Liver (tissue), 9 donors: ENCODE data around the gene MAML3. TPM values are rescaled to one million over a fixed set of nuclear protein-coding genes. Genes with fewer than 3 reads are reported as not detected.

ENCODE experiments used
- DNase-seq: peaks from one replicate; pipeline ENCODE4 v3.0.0-alpha.2; 2017; ENCODE audit warnings: low spot score
- H3K27ac ChIP-seq, 2 donors: one replicate each; pipeline ENCODE4 v1.7.0; 2013; ENCODE audit warnings: inconsistent platforms in 2 of 2, low read length in 2 of 2, control low read depth in 1 of 2, low read depth in 1 of 2, mild to moderate bottlenecking in 1 of 2
- H3K27me3 ChIP-seq, 4 donors: one replicate each; pipeline versions ENCODE4 v1.6.1 to v1.7.0; 2013; ENCODE audit warnings: low read length in 3 of 4, inconsistent platforms in 1 of 4, mild to moderate bottlenecking in 1 of 4, moderate library complexity in 1 of 4; ENCODE audit not compliant: control insufficient read depth in 4 of 4, insufficient read depth in 4 of 4
- H3K36me3 ChIP-seq, 4 donors: one replicate each; pipeline versions ENCODE4 v1.6.1 to v1.7.0; 2013; ENCODE audit warnings: low read length in 3 of 4, mild to moderate bottlenecking in 3 of 4, low read depth in 1 of 4, moderate library complexity in 1 of 4; ENCODE audit not compliant: control insufficient read depth in 4 of 4, insufficient read depth in 3 of 4
- H3K4me1 ChIP-seq, 4 donors: one replicate each; pipeline versions ENCODE4 v1.6.1 to v1.7.0; 2013; ENCODE audit warnings: low read length in 3 of 4, mild to moderate bottlenecking in 3 of 4, moderate library complexity in 1 of 4; ENCODE audit not compliant: control insufficient read depth in 4 of 4, insufficient read depth in 4 of 4
- H3K4me3 ChIP-seq, 3 donors: one replicate each; pipeline versions ENCODE4 v1.6.1 to v1.7.0; 2013; ENCODE audit warnings: low read length in 3 of 3, control low read depth in 1 of 3, low read depth in 1 of 3, mild to moderate bottlenecking in 1 of 3
- H3K9ac ChIP-seq, 2 donors: one replicate each; pipeline ENCODE4 v1.7.0; 2013; ENCODE audit warnings: low read length in 2 of 2, mild to moderate bottlenecking in 2 of 2, moderate library complexity in 2 of 2, control low read depth in 1 of 2, low read depth in 1 of 2
- H3K9me3 ChIP-seq, 4 donors: one replicate each; pipeline versions ENCODE4 v1.6.1 to v1.7.0; 2013; ENCODE audit warnings: low read length in 3 of 4; ENCODE audit not compliant: control insufficient read depth in 4 of 4
- EGR1 ChIP-seq, 2 donors: IDR thresholded peaks; 2 replicates each; pipeline ENCODE4 v1.6.1; 2016 to 2018; ENCODE audit warnings: antibody characterized with exemption in 2 of 2, low read depth in 2 of 2
- FOXA1 ChIP-seq: IDR thresholded peaks from 2 replicates; pipeline ENCODE4 v1.6.1; 2016; ENCODE audit warnings: antibody characterized with exemption
- FOXA2 ChIP-seq: IDR thresholded peaks from 2 replicates; pipeline ENCODE4 v1.6.1; 2016; ENCODE audit warnings: antibody characterized with exemption
- GABPA ChIP-seq, 2 donors: IDR thresholded peaks in 1 of 2; conservative IDR thresholded peaks in 1 of 2; 2 replicates each; pipeline ENCODE4 v1.6.1; 2016; ENCODE audit warnings: antibody characterized with exemption in 2 of 2, mild to moderate bottlenecking in 1 of 2, moderate library complexity in 1 of 2
- HNF4A ChIP-seq, 2 donors: conservative IDR thresholded peaks; 2 replicates each; pipeline ENCODE4 v1.6.1; 2016; ENCODE audit warnings: antibody characterized with exemption in 2 of 2, mild to moderate bottlenecking in 2 of 2
- HNF4G ChIP-seq: IDR thresholded peaks from 2 replicates; pipeline ENCODE4 v1.6.1; 2016; ENCODE audit warnings: antibody characterized with exemption
- JUND ChIP-seq, 2 donors: IDR thresholded peaks; 2 replicates each; pipeline ENCODE4 v1.6.1; 2016; ENCODE audit warnings: antibody characterized with exemption in 2 of 2
- NR2F2 ChIP-seq: IDR thresholded peaks from 2 replicates; pipeline ENCODE4 v1.6.1; 2016; ENCODE audit warnings: antibody characterized with exemption
- RAD21 ChIP-seq, 2 donors: IDR thresholded peaks; 2 replicates each; pipeline ENCODE4 v1.6.1; 2016; ENCODE audit warnings: antibody characterized with exemption in 2 of 2, mild to moderate bottlenecking in 2 of 2
- SP1 ChIP-seq: IDR thresholded peaks from 2 replicates; pipeline ENCODE4 v1.6.1; 2018; ENCODE audit warnings: antibody characterized with exemption, mild to moderate bottlenecking
- TAF1 ChIP-seq: conservative IDR thresholded peaks from 2 replicates; pipeline ENCODE4 v1.6.1; 2016; ENCODE audit warnings: antibody characterized with exemption, mild to moderate bottlenecking
- YY1 ChIP-seq: IDR thresholded peaks from 2 replicates; pipeline ENCODE4 v1.6.1; 2016; ENCODE audit warnings: antibody characterized with exemption, mild to moderate bottlenecking
- WGBS: extraction: QIAGEN DNeasy Blood & Tissue Kit; methylation state at CpG from one replicate; pipeline ENCODE4 v1.1.7; 2013; 5-methylcytosine and 5-hydroxymethylcytosine counted together
- polyA plus RNA-seq, 2 donors: library from polyadenylated mRNA; stranded (reverse) in 1 of 2; unstranded in 1 of 2; fragments of 200-250 nt in 1 of 2; fragments of >200 nt in 1 of 2; fragmentation: Nextera tagmentation in 1 of 2; extraction: Ambion mirVana in 1 of 2; gene quantifications; one replicate each; pipeline versions ENCODE4 v1.2.1 to v1.2.3, GENCODE V29; 2013 to 2015
- total RNA-seq, 2 donors: library from RNA; depleted of rRNA; stranded (reverse); fragments of >200 nt; gene quantifications; one replicate each; pipeline ENCODE4 v1.2.3, GENCODE V29; 2014
- TF ChIP-seq, protein P1 (sequence below): IDR thresholded peaks from 2 replicates; pipeline ENCODE4 v1.6.1; 2016; ENCODE audit warnings: antibody characterized with exemption
- TF ChIP-seq, protein P2 (sequence below): IDR thresholded peaks from 2 replicates; pipeline ENCODE4 v1.6.1; 2016; ENCODE audit warnings: antibody characterized with exemption
- TF ChIP-seq, protein P3 (sequence below): fragments of 150-350 bp; IDR thresholded peaks from 2 replicates; pipeline ENCODE4 v1.5.1; 2017; ENCODE audit warnings: improper control_type of control experiment, low read depth, low read length; ENCODE audit not compliant: missing input control
- TF ChIP-seq, protein P4 (sequence below): IDR thresholded peaks from 2 replicates; pipeline ENCODE4 v1.6.1; 2016; ENCODE audit warnings: antibody characterized with exemption, mild to moderate bottlenecking
- donor health status: healthy.
- donor health status: healthy.
- donor health status: healthy.
- donor health status: healthy.
- donor health status: healthy.

MAML3 gene
- total and polyA plus RNA-seq, 4 donors, result 1.3 to 4.3 (median 2.7) TPM

DNA sequence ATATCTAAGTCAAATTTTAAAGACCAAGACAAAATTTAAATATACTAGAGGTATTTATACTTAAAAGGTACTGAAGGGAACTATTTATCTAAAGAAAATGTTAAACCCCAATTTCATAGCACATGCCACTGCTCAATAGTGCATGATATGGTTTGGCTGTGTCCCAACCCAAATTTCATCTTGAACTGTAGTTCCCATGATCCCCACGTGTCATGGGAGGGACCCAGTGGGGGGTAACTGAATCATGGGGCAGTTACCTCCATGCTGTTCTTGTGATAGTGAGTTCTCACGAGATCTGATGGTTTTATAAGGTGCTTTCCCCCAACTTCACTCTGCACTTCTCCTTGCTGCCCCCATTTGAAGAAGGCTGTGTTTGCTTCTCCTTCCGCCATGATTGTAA is 32.3 kb downstream of the MAML3 start:
- TF ChIP-seq HNF4A (conservative IDR thresholded peaks at IDR 0.05), result no peak
- TF ChIP-seq GABPA (IDR thresholded peaks at IDR 0.05 in 1 of 2, conservative IDR thresholded peaks at IDR 0.05 in 1 of 2), result no peak
- TF ChIP-seq YY1, result no peak
- TF ChIP-seq EGR1 (IDR thresholded peaks at IDR 0.05; ENCODE audit: low read depth in 2 of 2), result no peak
- TF ChIP-seq FOXA1, result no peak
- no peak for TF ChIP-seq FOXA2
- no peak for TF ChIP-seq RAD21 (IDR thresholded peaks at IDR 0.05)
- TF ChIP-seq, protein P1, sequence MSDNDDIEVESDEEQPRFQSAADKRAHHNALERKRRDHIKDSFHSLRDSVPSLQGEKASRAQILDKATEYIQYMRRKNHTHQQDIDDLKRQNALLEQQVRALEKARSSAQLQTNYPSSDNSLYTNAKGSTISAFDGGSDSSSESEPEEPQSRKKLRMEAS, result no peak
- no peak for TF ChIP-seq TAF1
- Histone ChIP-seq H3K4me3 (no peak overlapping the region), H3K36me3 (no peaks in the 10 kb centered on the region), H3K9ac (no peak overlapping the region), H3K9me3 (no peaks in the 10 kb centered on the region), H3K27me3 (no peaks in the 10 kb centered on the region), H3K27ac (no peak overlapping the region), H3K4me1 (no peaks in the 10 kb centered on the region)
- WGBS, result 93% methylated on average over 3 of the region's 3 CpGs
- no peak for DNase-seq

DNA sequence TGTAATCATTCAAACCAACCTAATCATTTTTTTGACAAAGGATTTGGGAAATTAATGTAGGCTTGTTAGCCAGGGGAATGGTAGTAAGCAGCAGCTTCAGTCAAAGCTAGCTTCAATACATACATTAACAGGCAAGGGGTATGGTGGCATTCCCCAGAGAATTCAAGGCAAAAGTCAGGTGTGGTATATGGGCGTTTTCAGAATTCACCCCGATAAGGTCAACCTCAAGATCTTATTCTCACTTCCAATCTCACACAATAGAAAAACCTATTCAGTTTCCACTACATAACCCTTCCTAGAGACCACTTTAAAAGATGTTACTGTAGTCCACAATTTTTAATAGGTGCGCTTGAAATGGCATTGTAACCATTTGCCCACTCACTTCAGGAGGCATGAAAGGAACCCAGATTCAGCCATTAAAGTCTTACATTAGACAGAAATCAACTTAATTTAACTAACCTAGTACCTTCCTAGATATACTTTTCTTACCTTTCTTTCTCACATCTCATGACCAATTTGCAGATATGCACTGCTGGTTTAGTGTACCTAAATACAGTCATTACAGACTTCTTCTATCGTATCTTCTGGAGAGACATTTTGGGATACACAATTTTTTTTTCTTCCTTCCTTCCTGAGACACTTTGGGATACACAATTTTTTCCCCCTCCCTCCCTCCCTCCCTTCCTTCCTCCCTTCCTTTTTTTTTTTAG is 34.9 kb downstream of the MAML3 start:
- Histone ChIP-seq H3K27me3 (no peaks in the 10 kb centered on the region), H3K36me3 (no peaks in the 10 kb centered on the region), H3K4me1 (peaks cover 0 to 4% (median 1%) of the 10 kb centered on the region in 4 donors), H3K27ac (no peak overlapping the region), H3K9ac (no peak overlapping the region), H3K9me3 (no peaks in the 10 kb centered on the region), H3K4me3 (no peak overlapping the region)
- 95% methylated on average over 4 of the region's 4 CpGs for WGBS
- DNase-seq, result no peak
- TF ChIP-seq HNF4G (no peak), EGR1 (IDR thresholded peaks at IDR 0.05; ENCODE audit: low read depth in 2 of 2) (no peak), FOXA2 (no peak), NR2F2 (no peak)
- TF ChIP-seq, protein P2, sequence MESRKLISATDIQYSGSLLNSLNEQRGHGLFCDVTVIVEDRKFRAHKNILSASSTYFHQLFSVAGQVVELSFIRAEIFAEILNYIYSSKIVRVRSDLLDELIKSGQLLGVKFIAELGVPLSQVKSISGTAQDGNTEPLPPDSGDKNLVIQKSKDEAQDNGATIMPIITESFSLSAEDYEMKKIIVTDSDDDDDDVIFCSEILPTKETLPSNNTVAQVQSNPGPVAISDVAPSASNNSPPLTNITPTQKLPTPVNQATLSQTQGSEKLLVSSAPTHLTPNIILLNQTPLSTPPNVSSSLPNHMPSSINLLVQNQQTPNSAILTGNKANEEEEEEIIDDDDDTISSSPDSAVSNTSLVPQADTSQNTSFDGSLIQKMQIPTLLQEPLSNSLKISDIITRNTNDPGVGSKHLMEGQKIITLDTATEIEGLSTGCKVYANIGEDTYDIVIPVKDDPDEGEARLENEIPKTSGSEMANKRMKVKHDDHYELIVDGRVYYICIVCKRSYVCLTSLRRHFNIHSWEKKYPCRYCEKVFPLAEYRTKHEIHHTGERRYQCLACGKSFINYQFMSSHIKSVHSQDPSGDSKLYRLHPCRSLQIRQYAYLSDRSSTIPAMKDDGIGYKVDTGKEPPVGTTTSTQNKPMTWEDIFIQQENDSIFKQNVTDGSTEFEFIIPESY, result no peak
- TF ChIP-seq, protein P3, sequence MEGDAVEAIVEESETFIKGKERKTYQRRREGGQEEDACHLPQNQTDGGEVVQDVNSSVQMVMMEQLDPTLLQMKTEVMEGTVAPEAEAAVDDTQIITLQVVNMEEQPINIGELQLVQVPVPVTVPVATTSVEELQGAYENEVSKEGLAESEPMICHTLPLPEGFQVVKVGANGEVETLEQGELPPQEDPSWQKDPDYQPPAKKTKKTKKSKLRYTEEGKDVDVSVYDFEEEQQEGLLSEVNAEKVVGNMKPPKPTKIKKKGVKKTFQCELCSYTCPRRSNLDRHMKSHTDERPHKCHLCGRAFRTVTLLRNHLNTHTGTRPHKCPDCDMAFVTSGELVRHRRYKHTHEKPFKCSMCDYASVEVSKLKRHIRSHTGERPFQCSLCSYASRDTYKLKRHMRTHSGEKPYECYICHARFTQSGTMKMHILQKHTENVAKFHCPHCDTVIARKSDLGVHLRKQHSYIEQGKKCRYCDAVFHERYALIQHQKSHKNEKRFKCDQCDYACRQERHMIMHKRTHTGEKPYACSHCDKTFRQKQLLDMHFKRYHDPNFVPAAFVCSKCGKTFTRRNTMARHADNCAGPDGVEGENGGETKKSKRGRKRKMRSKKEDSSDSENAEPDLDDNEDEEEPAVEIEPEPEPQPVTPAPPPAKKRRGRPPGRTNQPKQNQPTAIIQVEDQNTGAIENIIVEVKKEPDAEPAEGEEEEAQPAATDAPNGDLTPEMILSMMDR, result no peak

DNA sequence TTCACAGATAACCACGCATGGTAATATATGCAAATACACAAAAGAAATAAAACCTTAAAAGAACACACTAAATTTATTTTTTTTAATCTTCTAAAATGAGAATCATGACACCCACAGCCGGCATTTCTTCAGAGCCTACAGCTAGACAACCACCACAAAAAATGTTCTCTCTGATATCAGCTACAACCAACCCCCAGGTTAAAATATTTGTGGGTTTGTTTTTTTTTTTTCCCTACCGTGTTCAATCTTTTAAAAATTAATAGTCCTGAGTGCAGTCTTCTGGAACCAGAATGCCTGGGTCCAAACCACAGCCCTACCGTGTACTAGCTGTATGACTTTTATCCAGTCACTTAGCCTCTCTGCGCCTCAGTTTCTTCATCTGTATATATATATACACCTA is 36.0 kb downstream of the MAML3 start:
- Histone ChIP-seq H3K4me1 (peaks cover 5 to 13% (median 10%) of the 10 kb centered on the region in 4 donors), H3K36me3 (no peaks in the 10 kb centered on the region), H3K27ac (no peak overlapping the region), H3K27me3 (no peaks in the 10 kb centered on the region), H3K9me3 (no peaks in the 10 kb centered on the region), H3K9ac (no peak overlapping the region), H3K4me3 (no peak overlapping the region)
- DNase-seq, result no peak
- 97% methylated on average over 5 of the region's 5 CpGs for WGBS
- TF ChIP-seq JUND (IDR thresholded peaks at IDR 0.05), result no peak
- TF ChIP-seq, protein P4, sequence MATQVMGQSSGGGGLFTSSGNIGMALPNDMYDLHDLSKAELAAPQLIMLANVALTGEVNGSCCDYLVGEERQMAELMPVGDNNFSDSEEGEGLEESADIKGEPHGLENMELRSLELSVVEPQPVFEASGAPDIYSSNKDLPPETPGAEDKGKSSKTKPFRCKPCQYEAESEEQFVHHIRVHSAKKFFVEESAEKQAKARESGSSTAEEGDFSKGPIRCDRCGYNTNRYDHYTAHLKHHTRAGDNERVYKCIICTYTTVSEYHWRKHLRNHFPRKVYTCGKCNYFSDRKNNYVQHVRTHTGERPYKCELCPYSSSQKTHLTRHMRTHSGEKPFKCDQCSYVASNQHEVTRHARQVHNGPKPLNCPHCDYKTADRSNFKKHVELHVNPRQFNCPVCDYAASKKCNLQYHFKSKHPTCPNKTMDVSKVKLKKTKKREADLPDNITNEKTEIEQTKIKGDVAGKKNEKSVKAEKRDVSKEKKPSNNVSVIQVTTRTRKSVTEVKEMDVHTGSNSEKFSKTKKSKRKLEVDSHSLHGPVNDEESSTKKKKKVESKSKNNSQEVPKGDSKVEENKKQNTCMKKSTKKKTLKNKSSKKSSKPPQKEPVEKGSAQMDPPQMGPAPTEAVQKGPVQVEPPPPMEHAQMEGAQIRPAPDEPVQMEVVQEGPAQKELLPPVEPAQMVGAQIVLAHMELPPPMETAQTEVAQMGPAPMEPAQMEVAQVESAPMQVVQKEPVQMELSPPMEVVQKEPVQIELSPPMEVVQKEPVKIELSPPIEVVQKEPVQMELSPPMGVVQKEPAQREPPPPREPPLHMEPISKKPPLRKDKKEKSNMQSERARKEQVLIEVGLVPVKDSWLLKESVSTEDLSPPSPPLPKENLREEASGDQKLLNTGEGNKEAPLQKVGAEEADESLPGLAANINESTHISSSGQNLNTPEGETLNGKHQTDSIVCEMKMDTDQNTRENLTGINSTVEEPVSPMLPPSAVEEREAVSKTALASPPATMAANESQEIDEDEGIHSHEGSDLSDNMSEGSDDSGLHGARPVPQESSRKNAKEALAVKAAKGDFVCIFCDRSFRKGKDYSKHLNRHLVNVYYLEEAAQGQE, result no peak
- no peak for TF ChIP-seq SP1
- TF ChIP-seq, protein P2, result no peak
- TF ChIP-seq NR2F2, result no peak
- TF ChIP-seq EGR1 (IDR thresholded peaks at IDR 0.05; ENCODE audit: low read depth in 2 of 2), result no peak
- TF ChIP-seq, protein P1, result no peak
- TF ChIP-seq RAD21 (IDR thresholded peaks at IDR 0.05), result no peak
- no peak for TF ChIP-seq HNF4G
- TF ChIP-seq YY1, result no peak
- TF ChIP-seq TAF1, result no peak
- TF ChIP-seq HNF4A (conservative IDR thresholded peaks at IDR 0.05), result no peak
- no peak for TF ChIP-seq GABPA (IDR thresholded peaks at IDR 0.05 in 1 of 2, conservative IDR thresholded peaks at IDR 0.05 in 1 of 2)
- no peak for TF ChIP-seq FOXA2
